Measurements from ENCODE around the gene JAM2. TPM values are rescaled to one million over a fixed set of nuclear protein-coding genes. Genes with fewer than 3 reads are reported as not detected.

JAM2 gene
- total and polyA plus RNA-seq, 8 donors, result 1.2 to 32.1 (median 4.6) TPM; not detected in 1

DNA sequence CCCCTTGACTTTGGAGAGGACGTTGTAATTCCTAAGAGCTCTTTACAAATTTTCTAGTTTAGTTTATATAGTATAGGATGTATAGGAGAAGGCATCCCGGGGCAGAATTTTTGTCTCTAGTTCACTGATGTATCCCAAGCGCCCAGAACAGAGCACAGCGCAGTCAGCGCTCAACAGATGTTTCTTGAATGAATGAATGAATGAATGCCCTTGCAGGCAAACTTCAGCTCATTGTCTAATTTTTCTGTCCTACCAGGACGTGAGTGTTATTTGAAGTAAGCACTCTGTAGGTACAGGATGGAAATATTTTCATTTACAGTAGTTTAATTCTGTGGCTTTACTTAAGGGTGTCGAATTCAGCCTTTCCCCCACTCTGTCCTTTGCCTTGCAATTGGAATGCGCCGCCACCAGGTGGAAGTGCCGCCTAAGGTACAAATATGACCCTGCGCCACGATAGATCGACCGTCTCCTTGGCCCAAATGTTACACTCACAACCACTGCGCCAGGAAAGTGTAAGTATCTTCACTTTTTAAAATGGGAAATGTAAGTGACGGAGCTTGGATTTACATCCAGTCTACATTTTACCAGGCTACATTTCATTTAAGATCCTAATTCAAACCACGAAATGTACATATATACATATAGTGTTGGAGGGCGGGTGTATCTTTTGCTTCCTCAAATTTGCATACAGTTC is 30.9 kb upstream of the JAM2 start:
- intact Hi-C loops (cut with DNase I; ENCODE audit: low total_unique reads), result loop anchor here (5.0 kb wide), 1 partner anchor 99 kb away; no protein-coding TSS in a partner anchor
- DNase-seq, result peak; percentile 83 to 93
- TF ChIP-seq POLR2AphosphoS5 (IDR thresholded peaks at IDR 0.05) (peak in 1 of 3 donors; percentile 60), EP300 (IDR thresholded peaks at IDR 0.05) (no peak)
- TF ChIP-seq, protein P1, sequence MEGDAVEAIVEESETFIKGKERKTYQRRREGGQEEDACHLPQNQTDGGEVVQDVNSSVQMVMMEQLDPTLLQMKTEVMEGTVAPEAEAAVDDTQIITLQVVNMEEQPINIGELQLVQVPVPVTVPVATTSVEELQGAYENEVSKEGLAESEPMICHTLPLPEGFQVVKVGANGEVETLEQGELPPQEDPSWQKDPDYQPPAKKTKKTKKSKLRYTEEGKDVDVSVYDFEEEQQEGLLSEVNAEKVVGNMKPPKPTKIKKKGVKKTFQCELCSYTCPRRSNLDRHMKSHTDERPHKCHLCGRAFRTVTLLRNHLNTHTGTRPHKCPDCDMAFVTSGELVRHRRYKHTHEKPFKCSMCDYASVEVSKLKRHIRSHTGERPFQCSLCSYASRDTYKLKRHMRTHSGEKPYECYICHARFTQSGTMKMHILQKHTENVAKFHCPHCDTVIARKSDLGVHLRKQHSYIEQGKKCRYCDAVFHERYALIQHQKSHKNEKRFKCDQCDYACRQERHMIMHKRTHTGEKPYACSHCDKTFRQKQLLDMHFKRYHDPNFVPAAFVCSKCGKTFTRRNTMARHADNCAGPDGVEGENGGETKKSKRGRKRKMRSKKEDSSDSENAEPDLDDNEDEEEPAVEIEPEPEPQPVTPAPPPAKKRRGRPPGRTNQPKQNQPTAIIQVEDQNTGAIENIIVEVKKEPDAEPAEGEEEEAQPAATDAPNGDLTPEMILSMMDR (IDR thresholded peaks at IDR 0.05), result peak in 6 of 7 experiments; percentile 23 to 96 (median 90)
- Histone ChIP-seq H3K4me3 (peak overlapping the region; percentile 80 to 90 (median 86)), H3K9me3 (no peaks in the 10 kb centered on the region), H3K36me3 (peaks cover under 1 to 29% (median 24%) of the 10 kb centered on the region in 4 donors), H3K4me1 (peaks cover 15 to 47% (median 39%) of the 10 kb centered on the region in 4 donors), H3K27ac (peak overlapping the region in 4 of 5 donors; percentile 80 to 88 (median 82)), H3K27me3 (no peaks in the 10 kb centered on the region)
- WGBS, 5 donors, result 5 to 8% (median 6%) methylated on average over 18 of the region's 18 CpGs

DNA sequence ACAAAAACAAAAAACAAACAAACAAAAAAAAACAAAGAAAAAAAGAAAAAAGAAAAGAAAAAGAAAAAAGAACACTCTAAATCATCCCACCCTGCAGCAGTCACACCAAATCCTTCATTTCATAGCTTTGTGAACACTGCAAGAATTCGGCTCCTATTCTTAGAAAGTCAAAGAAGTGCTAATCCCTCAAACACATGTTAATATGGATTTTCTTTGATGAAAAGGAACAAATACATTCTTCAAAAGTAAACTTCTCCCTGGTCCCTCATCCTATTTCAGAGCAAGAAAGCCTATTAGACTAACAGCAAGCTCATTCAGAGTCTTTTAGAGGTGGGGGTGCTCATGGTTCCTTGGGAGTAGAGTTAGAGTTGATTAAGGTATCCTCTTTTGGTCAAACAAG is 24.6 kb upstream of the JAM2 start:
- H3K36me3 ChIP-seq, result no peaks in the 10 kb centered on the region
- WGBS, 5 donors, result 82 to 97% (median 93%) methylated on average over 1 of the region's 1 CpG
- no peaks in the 10 kb centered on the region for H3K4me1 ChIP-seq
- no peaks in the 10 kb centered on the region for H3K27me3 ChIP-seq
- H3K27ac ChIP-seq, result no peak overlapping the region
- no peak overlapping the region for H3K4me3 ChIP-seq
- DNase-seq, result no peak
- TF ChIP-seq EP300 (IDR thresholded peaks at IDR 0.05), result no peak
- TF ChIP-seq, protein P1 (IDR thresholded peaks at IDR 0.05), result no peak
- no peak for TF ChIP-seq POLR2AphosphoS5 (IDR thresholded peaks at IDR 0.05)
- no peak for TF ChIP-seq POLR2A (IDR thresholded peaks at IDR 0.05)
- intact Hi-C loops (cut with DNase I; ENCODE audit: low total_unique reads), result no loop called here
- H3K9me3 ChIP-seq, result no peaks in the 10 kb centered on the region

DNA sequence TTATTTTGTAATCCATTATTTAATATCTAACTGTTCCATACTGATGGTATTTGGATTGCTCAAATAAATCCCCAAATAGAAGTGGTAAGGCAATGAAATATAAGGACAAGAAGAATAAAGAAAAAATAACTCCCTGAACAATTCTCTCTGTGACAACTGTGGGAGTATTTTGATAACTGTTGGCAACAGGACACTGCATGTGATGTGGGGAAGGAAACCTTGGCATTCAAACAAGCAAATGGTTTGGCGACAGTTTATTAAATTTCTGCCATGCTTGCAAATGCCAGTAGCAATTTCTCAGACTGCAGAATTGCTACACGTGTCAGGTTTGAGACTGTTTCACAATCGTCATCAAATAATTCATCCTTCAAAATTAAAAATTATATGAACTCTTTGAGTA is 23.2 kb upstream of the JAM2 start:
- TF ChIP-seq, protein P1 (IDR thresholded peaks at IDR 0.05), result no peak
- TF ChIP-seq EP300 (IDR thresholded peaks at IDR 0.05), result no peak
- no peak for TF ChIP-seq POLR2AphosphoS5 (IDR thresholded peaks at IDR 0.05)
- no peak for TF ChIP-seq POLR2A (IDR thresholded peaks at IDR 0.05)
- no peaks in the 10 kb centered on the region for H3K9me3 ChIP-seq
- H3K27ac ChIP-seq, result no peak overlapping the region
- 75 to 80% (median 76%) methylated on average over 3 of the region's 3 CpGs for WGBS, 5 donors
- no peaks in the 10 kb centered on the region for H3K4me1 ChIP-seq
- no peaks in the 10 kb centered on the region for H3K36me3 ChIP-seq
- intact Hi-C loops (cut with DNase I; ENCODE audit: low total_unique reads), result no loop called here
- DNase-seq, result no peak
- no peak overlapping the region for H3K4me3 ChIP-seq
- no peaks in the 10 kb centered on the region for H3K27me3 ChIP-seq

DNA sequence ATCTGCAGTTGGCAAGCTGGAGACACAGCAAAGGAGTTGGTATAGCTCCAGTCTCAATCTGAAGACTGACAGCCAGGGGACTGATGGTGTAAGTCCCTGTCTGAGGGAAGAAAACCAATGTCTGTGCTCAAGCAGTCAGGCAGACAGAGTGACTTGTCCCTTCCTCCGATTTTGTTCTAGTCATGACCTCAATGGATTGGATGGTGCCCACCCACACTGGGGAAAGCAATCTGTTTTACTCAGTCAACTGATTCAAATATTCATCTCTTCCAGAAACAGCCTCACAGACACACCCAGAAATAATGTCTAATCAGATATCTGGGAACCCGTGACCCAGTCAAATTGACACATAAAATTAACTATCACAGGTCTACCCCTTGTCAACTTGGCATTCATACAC is 19.9 kb upstream of the JAM2 start:
- DNase-seq, result no peak
- Histone ChIP-seq H3K36me3 (no peaks in the 10 kb centered on the region), H3K9me3 (no peaks in the 10 kb centered on the region), H3K4me1 (no peaks in the 10 kb centered on the region), H3K27me3 (no peaks in the 10 kb centered on the region), H3K27ac (no peak overlapping the region), H3K4me3 (no peak overlapping the region)
- intact Hi-C loops (cut with DNase I; ENCODE audit: low total_unique reads), result no loop called here
- TF ChIP-seq POLR2A (IDR thresholded peaks at IDR 0.05), result no peak
- TF ChIP-seq POLR2AphosphoS5 (IDR thresholded peaks at IDR 0.05), result no peak
- no peak for TF ChIP-seq EP300 (IDR thresholded peaks at IDR 0.05)
- TF ChIP-seq, protein P1 (IDR thresholded peaks at IDR 0.05), result no peak
- 48 to 77% (median 69%) methylated on average over 2 of the region's 2 CpGs for WGBS, 5 donors
